Hindlimb muscle (tissue), 1 donor: ENCODE data around the gene LPO. TPM values are rescaled to one million over a fixed set of nuclear protein-coding genes. Genes with fewer than 3 reads are reported as not detected.

Source experiments
- DNase-seq: peaks from one replicate; pipeline ENCODE4 v3.0.0-alpha.2; 2013
- polyA plus RNA-seq: library from polyadenylated mRNA; unstranded; fragments of 120-200 nt; gene quantifications from one replicate; pipeline ENCODE4 v1.2.1, GENCODE V29; 2013; ENCODE audit not compliant: insufficient read length

The LPO gene
- polyA plus RNA-seq, 1 donor: 0.22 TPM

DNA sequence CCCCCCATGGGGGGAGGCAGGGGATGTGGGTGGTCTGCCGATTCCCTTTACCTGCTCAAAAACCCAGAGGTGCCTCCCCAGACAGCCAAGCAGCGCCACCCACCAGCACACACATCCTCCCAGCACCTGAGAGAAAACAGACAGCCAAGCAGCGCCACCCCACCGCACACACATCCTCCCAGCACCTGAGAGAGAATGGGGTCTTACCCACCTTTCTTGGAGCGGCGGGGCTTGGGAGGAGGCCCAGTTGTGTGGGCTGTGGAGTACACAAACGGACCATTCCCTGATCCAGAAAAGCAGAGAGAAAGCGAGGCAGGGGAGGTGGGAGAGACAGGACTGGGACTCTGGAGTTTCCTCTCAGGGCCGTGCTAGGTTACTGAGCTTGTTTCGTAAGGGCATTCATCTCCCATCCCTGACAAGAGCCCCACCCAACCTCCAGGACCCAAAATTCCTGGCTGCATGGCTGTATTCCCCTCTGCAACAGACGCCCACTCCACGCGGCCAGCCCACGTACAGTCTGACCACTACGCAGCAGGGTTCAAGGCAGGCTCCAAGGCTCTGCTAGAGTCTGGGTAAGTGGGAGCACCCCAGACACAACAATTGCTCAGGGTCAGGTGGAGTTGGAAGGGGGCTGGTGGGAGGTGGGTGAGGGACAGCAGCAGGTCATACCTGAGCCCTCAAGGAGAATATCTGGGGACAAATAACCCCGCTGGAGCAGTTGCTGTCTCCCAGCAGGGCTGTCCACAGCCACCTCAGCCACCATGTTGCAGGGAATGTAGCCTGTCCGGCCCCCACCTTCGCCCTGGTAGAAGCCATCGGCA is 68.0 kb downstream of the LPO start:
- DNase-seq: no peak

DNA sequence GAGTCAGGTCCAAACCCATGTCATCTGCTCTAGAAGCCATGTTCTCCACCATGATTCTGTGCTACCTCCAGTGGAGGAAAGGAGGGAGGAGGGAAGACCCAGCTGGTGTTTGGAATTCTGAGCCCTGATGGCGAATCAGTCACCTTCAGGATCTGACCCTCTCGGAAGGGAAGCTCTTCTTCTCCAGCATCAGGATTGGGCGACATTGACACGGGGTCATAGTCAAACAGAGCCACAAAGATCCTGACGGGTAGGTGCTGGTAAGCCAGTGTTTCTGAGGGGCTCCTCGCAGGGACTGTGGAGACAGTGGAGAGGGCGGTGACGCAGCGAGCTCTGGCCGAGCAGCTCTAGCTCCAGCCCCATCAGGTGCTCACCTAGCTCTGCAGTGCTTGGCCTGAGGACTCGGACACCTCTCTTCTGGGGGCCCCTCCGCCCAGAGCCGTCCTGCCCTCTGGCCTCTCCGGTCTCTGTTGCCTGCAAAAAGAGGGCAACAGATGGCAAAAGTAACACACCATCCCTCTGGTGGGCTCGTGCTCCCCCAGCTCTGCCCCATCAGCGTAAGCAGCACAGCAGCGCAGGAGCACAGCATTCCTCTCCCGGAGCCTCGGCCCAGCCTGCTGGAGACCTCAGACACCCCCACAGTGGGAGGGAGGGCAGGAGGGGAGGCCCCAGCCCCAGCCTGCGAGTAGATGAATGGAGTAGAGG is 69.2 kb downstream of the LPO start:
- DNase-seq: no peak

GRCh38 chr17:58308173-58308984 is 70.0 kb downstream of the LPO start:
- no peak for DNase-seq

DNA sequence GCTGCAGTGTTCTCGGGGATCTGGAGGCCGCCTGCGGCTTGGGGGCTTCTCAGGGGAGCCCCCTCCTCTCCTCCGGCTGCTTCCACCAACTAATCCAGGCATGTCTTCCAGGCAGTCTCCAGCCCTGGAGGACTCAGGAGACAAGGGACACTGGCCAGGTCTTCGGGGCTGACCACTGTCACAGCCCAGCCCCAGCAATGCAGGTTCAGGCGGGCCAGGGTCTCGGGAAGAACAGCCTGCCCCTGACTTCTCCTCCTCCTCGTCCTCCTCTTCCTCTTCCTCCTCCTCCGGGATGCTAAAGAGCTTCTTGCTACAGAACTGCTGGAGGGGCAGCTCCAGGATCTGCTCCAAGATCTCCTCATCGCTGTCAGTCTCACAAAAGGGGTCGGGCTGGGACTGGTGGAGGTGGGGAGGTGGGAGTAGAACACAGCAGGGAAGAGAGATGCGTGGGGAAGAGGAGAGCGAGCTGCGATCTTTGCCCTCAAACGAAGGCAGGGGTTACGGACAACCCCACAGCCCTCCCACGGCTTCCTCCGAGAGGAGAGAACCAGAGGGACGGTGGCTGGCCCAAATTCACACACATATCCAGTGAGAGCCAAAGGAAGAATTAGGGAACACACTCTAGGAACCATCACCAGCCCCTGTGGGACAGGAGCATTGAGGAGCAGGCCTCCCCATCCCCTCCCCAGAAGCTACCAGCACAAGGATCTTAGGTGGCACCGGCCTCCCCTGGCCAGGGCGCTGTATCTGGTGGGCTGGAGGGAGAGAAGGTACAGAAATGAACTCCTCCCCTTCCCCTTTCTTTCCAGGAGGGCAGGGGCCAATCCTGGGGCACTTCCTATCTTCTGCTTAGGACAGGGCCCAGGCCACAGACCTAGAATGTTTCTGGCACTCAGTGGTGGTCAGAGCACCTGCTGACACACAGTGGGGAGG is 70.9 kb downstream of the LPO start:
- DNase-seq: no peak

- DNase-seq: no peak
Observed at GRCh38 chr17:58309918-58310259, 71.5 kb downstream of the LPO start.

- DNase-seq: no peak
Observed at GRCh38 chr17:58310511-58311428, 72.4 kb downstream of the LPO start.

DNA sequence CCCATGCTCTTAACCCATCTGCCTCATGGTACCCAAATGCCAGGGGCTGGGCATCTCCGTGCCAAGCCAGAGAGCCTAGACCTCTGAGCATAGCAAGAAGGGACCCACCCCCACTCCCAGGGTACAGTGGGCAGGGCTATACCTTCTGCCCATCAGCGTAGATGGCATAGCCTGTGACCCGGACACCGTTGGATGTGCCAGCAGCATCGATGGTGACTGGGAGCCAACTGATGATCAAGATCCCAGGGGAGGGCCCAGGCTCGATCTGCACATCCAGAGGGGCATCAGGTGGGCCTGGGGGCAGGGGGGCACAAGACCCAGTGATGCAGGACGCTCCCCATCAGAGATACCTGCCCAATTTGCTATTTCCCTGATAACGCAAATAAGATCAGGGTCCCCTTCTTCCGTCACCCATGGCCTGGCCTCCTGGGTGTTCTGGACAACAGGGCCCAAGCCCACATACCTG is 73.1 kb downstream of the LPO start:
- no peak for DNase-seq

GRCh38 chr17:58312021-58312630 is 73.7 kb downstream of the LPO start:
- no peak for DNase-seq

DNA sequence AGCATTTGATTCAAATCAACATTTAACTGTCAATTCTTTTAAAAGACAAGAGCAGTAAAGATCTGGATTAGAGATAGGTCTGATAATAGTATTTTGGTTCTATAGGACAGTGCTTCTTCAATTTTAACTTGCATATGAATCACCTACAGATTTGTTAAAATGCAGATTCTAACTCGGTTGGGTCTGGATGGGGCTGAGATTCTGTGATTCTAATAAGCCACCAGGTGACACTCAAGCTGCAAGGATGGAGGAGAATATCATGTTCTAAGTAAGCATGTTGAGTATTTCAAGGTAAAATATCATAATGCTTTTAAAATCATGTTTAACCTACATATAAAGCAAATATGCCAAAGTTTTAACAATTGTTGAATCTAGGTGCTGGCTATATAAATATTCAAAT is 74.4 kb downstream of the LPO start:
- DNase-seq: no peak

- no peak for DNase-seq
Observed at GRCh38 chr17:58313815-58314705, 75.7 kb downstream of the LPO start.

- no peak for DNase-seq
Observed at GRCh38 chr17:58314706-58315015, 76.3 kb downstream of the LPO start.

DNA sequence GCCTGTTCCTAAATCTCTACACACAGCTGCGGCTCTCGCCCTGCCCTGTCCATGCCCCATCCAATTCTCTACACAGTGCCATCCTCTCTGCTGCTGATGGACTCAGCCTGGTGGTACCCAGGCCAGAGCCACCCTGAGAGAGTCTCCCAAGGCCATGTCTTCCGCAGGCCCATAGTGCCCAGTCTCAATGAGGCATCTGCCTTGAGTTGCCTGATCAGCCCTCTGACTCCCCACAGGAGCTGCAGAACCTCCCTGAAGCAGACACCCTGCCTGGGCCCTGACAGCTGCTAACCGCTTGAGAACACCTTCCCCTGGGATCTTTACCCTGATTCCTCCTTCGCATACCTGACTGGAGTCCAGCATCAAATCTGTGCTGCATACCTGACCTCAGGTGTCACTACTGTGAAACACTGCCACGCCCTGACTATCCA is 76.9 kb downstream of the LPO start:
- DNase-seq: no peak

GRCh38 chr17:58315750-58316149 is 77.4 kb downstream of the LPO start:
- DNase-seq: no peak

DNA sequence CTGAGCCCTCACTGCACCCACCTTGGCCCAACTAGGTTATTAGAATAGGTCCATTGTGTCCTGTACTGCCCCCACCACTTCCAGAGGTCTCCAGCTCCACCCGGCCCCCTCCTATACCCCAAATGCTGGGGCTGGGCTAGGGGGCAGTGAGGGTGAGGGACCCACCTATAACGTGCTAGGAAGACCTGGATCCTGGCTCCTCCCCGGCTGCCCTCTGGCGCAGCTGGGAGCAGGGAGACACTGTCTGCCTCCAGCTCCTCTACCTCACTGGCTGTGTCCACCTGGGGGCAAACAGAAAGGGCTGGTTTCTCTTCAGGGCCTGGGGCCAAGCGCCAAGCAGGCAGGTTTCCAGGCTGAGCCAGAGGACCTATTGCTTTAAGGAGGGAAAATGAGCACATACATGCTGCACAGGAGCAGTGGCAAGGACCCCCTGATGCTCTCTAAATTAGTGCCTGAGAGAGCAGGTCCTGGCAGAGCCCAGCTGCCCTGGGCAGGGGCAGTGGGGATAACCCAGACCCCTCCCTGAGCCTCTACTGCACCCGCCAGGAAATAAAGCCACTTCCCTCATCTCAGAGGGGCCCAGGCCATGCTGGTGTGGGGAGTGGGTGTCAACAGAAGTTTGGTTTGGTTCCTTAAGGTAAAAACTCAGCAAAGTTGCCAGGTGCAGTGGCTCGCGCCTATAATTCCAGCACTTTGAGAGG is 78.0 kb downstream of the LPO start:
- DNase-seq: no peak

DNA sequence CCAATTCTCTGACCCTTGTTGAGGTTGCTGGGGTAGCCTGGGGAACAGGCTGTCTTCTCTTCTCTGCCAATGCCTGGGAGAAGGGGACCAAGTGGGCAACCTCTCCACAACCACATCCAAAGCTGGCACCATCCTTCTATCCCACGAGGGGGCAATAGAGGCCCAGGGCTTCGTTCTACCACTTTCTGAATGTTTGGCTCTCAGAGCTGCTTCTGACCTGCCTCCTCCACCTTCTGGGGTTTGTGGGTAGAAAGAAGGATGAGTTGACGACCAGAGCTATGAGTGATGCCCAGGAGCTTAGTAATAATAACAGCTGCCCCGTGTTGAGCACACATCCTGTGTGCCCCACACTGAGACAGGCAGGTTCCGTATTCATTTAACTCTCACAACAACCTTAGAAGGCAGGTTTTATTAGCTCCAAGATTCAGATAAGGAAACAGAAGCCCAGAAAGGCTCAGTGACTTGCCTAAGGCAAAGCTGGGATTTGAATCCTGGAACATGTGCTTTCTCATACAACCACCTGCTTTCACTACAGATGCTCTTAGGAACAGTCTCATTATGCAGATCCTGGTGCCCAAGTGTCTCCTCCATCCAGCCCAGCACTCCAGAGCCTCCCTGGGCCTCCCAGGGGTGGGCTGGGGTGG is 79.2 kb downstream of the LPO start:
- DNase-seq: no peak

DNA sequence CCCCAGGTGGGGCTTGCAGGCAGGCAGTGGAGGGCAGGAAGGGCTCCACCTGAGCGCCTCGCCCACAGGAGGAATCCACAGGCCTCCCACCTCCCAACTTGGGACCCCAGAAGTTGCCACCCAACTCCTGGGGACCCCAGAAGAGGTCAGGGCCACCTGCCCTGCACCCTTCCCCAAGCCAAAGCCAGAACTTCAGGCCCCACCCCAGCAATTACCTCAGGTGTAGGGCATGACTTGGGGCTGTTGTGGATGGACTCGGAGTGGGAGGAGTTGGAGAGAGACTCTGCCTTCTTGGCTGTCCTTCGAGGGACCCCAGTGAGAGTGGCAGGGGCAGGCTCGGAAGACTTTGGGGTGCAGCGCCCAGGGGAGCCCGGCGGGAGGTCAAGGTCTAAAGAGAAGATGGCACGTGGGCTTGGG is 79.7 kb downstream of the LPO start:
- DNase-seq: no peak
